A673 (cell line): ENCODE results near the gene PACSIN2. TPM values are rescaled to one million over a fixed set of nuclear protein-coding genes. Genes with fewer than 3 reads are reported as not detected.
A peak's percentile ranks its signal among the peaks of the same experiment; 100 is the strongest.

ENCODE experiments used
- BruUV-seq: library from RNA; stranded (reverse); fragments of 400-500 nt; replicated peaks from 2 replicates; lab custom pipeline; 2021; lab: Mats Ljungman, UMichigan
- CTCF ChIA-PET: fragments of 300-600 bp; sonication (Branson Sonifier 250); formaldehyde crosslinking; loops from one replicate; lab custom pipeline; 2022; ENCODE audit warnings: antibody characterized with exemption; lab: Charles Lee
- POLR2A ChIA-PET: fragments of 300-600 bp; sonication (Branson Sonifier 250); formaldehyde crosslinking; loops from one replicate; lab custom pipeline; 2022; ENCODE audit warnings: antibody characterized with exemption; ENCODE audit not compliant: low non-redundant PET; lab: Charles Lee
- DNase-seq: peaks from one replicate; pipeline ENCODE4 v3.0.0-alpha.2; 2015; ENCODE audit warnings: low spot score
- H3K27ac ChIP-seq: fragments of 200-600 bp; sonication (generic); 2 replicates; pipeline ENCODE4 v1.5.1; 2016; ENCODE audit warnings: mixed run types, low read depth, mild to moderate bottlenecking, mixed read lengths, antibody characterized with exemption, low read length; ENCODE audit not compliant: poor library complexity, severe bottlenecking
- H3K27me3 ChIP-seq: fragments of 200-600 bp; sonication (generic); replicated peaks from 2 replicates; pipeline ENCODE4 v1.6.1; 2017; ENCODE audit warnings: mixed run types, low read depth, mild to moderate bottlenecking, mixed read lengths, antibody characterized with exemption, low read length; ENCODE audit not compliant: insufficient read depth, poor library complexity
- H3K36me3 ChIP-seq: fragments of 200-600 bp; sonication (generic); 2 replicates; pipeline ENCODE4 v1.6.1; 2016; ENCODE audit warnings: mixed run types, mild to moderate bottlenecking, mixed read lengths, antibody characterized with exemption, low read length; ENCODE audit not compliant: insufficient read depth, poor library complexity, severe bottlenecking
- H3K4me1 ChIP-seq: fragments of 200-600 bp; sonication (generic); 2 replicates; pipeline ENCODE4 v1.6.1; 2017; ENCODE audit warnings: mixed run types, mild to moderate bottlenecking, mixed read lengths, antibody characterized with exemption, low read length; ENCODE audit not compliant: insufficient read depth, poor library complexity, severe bottlenecking
- H3K4me3 ChIP-seq: fragments of 200-600 bp; sonication (generic); 2 replicates; pipeline ENCODE4 v1.5.1; 2016; ENCODE audit warnings: low read depth, mixed run types, mild to moderate bottlenecking, mixed read lengths, low read length; ENCODE audit not compliant: poor library complexity, severe bottlenecking
- H3K9me3 ChIP-seq: fragments of 200-600 bp; sonication (generic); 2 replicates; pipeline ENCODE4 v1.6.1; 2016; ENCODE audit warnings: mixed run types, low read depth, mild to moderate bottlenecking, mixed read lengths, antibody characterized with exemption, low read length; ENCODE audit not compliant: poor library complexity, severe bottlenecking
- CTCF ChIP-seq: fragments of 300-800, 200-600 bp; sonication (generic); conservative IDR thresholded peaks from 2 replicates; pipeline ENCODE4 v1.5.1; 2017; ENCODE audit warnings: low read depth, mild to moderate bottlenecking, antibody characterized with exemption, low read length, moderate library complexity, mixed read lengths
- EZH2 ChIP-seq: fragments of 200-600 bp; sonication (generic); IDR thresholded peaks from 2 replicates; pipeline ENCODE4 v1.6.1; 2017; ENCODE audit warnings: borderline replicate concordance, low read depth, mild to moderate bottlenecking, mixed read lengths, antibody characterized with exemption, low read length; ENCODE audit not compliant: poor library complexity, severe bottlenecking
- intact Hi-C: fragments of 100-400 bp; cut with micrococcal nuclease; formaldehyde crosslinking; loops from one replicate; pipeline ENCODE4 v1.10.0; 2022; ENCODE audit not compliant: unreplicated experiment
- total RNA-seq: library from RNA; stranded (reverse); gene quantifications from 2 replicates; pipeline ENCODE4 v1.2.3, GENCODE V29; 2021

The PACSIN2 gene
- total RNA-seq, 1 experiment from 2014 or later, result 51.8 TPM

DNA sequence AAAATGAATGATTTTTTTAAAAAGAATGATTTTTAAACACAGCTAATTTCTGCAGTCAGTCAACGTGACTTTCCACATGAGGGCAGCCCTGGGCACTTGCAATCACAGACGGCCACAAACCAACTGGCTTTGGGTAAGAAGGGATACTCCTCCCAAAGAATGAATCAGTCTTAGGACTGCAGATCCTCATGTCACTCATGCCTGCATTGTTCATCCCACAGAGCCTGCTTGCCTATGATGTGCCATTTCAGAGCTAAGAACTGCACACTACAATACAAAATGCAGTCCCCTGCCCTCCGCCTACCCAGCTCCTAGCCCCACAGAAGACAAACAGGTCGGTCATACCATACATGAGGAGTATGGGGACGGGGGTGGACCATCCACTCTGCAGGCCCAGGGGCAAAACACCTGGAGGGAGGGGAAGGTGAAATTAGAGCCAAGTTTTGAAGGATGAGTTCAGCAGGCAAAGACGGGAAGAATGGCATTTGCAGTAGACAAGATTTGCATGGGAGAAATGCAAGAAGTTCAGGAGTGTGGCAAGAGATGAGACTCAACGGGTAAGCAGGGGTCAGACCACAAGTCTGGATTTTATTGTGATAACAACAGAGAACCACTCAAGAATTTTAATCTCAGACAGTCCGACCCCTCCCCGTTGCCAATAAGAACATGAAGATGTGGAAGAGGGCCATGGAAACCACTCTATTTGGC lies 24.7 kb downstream of the PACSIN2 start:
- BruUV-seq, result no TSS peak
- peaks cover 13% of the 10 kb centered on the region for H3K4me1 ChIP-seq
- H3K36me3 ChIP-seq, result peaks cover 3% of the 10 kb centered on the region
- H3K4me3 ChIP-seq, result no peak overlapping the region
- intact Hi-C loops, result no loop called here
- peak; percentile 59 for DNase-seq
- CTCF ChIA-PET, result interaction anchor here (1.4 kb wide), 1 partner anchor 100 kb away, joined by 4 read pairs; no protein-coding TSS in a partner anchor
- POLR2A ChIA-PET, result no interaction called here
- H3K9me3 ChIP-seq, result no peaks in the 10 kb centered on the region
- no peak overlapping the region for H3K27ac ChIP-seq
- TF ChIP-seq CTCF, result peak; percentile 23; the same call in 1 of the 2 replicates
- TF ChIP-seq EZH2, result no peak
- no peaks in the 10 kb centered on the region for H3K27me3 ChIP-seq

- Histone ChIP-seq H3K4me1 (no peaks in the 10 kb centered on the region), H3K9me3 (no peaks in the 10 kb centered on the region), H3K4me3 (no peak overlapping the region), H3K27ac (no peak overlapping the region), H3K36me3 (no peaks in the 10 kb centered on the region), H3K27me3 (no peaks in the 10 kb centered on the region)
- DNase-seq, result no peak
- TF ChIP-seq CTCF (no peak), EZH2 (no peak)
- no TSS peak for BruUV-seq
- ChIA-PET CTCF (no interaction called here), POLR2A (no interaction called here)
- intact Hi-C loops, result no loop called here
These were observed 28.8 kb downstream of the PACSIN2 start for GRCh38 chr22:42986115-42986514.

DNA sequence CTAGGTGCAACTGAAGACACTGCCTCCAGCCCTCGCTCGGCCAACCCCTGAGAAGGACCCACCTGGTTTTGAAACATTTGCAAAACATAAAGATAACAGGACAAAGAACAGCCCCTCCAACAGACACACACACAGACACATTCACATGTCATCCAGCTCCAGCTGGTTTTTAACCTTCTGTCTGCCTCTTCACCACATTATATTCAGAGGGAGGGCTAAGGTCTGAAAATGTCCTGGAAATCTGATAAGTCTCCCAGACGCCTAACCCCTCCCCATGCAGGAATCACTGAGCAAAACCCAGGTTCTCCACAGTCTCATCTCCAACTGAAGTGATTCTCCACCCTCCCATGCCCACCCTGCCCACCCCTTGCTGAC lies 29.4 kb downstream of the PACSIN2 start:
- ChIA-PET POLR2A (no interaction called here), CTCF (no interaction called here)
- Histone ChIP-seq H3K27me3 (no peaks in the 10 kb centered on the region), H3K9me3 (no peaks in the 10 kb centered on the region), H3K4me1 (no peaks in the 10 kb centered on the region), H3K27ac (no peak overlapping the region), H3K36me3 (no peaks in the 10 kb centered on the region), H3K4me3 (no peak overlapping the region)
- TF ChIP-seq EZH2 (no peak), CTCF (no peak)
- no TSS peak for BruUV-seq
- DNase-seq, result no peak
- intact Hi-C loops, result no loop called here
